Tibial artery (tissue), 4 donors: ENCODE results near the gene LAP3.

ENCODE experiments used
- DNase-seq, 2 donors: peaks; one replicate each; pipeline ENCODE4 v3.0.0-alpha.2; 2019
- H3K27ac ChIP-seq, 2 donors: fragments of 200-600 bp; sonication (generic) in 1 of 2; 1 replicate in 1 of 2; 2 replicates in 1 of 2; pipeline ENCODE4 v1.5.1; 2018 to 2019; ENCODE audit warnings: mild to moderate bottlenecking in 1 of 2
- H3K27me3 ChIP-seq, 2 donors: fragments of 200-600 bp; sonication (generic) in 1 of 2; one replicate each; pipeline versions ENCODE4 v1.5.1 to v1.6.0; 2016 to 2019
- H3K36me3 ChIP-seq, 3 donors: fragments of 200-600 bp; sonication (generic) in 2 of 3; one replicate each; pipeline ENCODE4 v1.5.1; 2016 to 2019; ENCODE audit warnings: mild to moderate bottlenecking in 2 of 3
- H3K4me1 ChIP-seq, 4 donors: fragments of 200-600 bp; sonication (generic) in 2 of 4; 1 replicate in 3 of 4; 2 replicates in 1 of 4; pipeline ENCODE4 v1.5.1; 2016 to 2019
- H3K4me3 ChIP-seq, 2 donors: fragments of 200-600 bp; sonication (generic) in 1 of 2; 1 replicate in 1 of 2; 2 replicates in 1 of 2; pipeline ENCODE4 v1.5.1; 2018 to 2019; ENCODE audit warnings: mild to moderate bottlenecking in 2 of 2
- H3K9me3 ChIP-seq, 3 donors: fragments of 200-600 bp; sonication (generic) in 1 of 3; one replicate each; pipeline ENCODE4 v1.5.1; 2016 to 2019
- intact Hi-C: fragments of 100-400 bp; cut with DNase I; formaldehyde crosslinking; loops from one replicate; pipeline ENCODE4 v1.15.0; 2023; ENCODE audit warnings: low total_unique reads
- TF ChIP-seq, protein P1 (sequence below), 2 experiments: fragments of 200-600 bp in 1 of 2; fragments of 450-650 bp in 1 of 2; IDR thresholded peaks; one replicate each; pipeline ENCODE4 v1.5.1; 2017 to 2019; ENCODE audit warnings: antibody characterized with exemption in 2 of 2, mild to moderate bottlenecking in 1 of 2, moderate library complexity in 1 of 2

LAP3 gene

DNA sequence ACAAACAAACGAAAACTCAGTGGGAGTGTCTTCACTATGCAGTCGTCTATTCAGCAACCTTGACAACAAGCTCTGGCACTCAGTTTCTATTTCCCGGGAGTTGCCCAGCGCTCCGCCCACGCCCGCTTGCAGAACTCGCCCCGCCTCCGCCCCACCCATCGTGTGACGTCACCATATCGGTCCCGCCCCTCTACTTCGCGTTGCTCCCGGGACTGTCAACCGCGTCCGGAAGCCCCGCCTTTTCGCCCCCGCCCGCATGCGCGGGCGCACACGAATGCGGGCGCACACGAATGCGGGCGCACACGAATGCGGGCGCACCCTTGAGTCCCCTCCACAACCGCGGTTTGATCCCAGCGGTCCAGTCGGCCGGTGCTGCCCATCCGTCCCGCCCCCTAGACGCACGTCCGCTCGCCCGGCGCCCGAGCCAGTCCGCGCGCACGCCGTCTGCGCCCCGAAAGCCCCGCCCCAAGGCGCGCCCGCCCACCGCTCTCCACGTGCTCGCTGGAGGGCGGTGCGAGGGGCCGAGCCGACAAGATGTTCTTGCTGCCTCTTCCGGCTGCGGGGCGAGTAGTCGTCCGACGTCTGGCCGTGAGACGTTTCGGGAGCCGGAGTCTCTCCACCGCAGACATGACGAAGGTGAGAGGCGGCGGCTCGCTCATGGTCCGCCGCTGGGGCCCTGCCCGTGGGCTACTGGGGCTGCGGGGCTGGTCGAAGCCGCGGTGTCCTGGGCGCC lies at the start of gene LAP3:
TSS of gene LAP3 (plus strand) at position 267 of the 733 bp plus-strand sequence. CDS start at position 535, 268 bp downstream.
- Histone ChIP-seq H3K4me3 (peak within 1 kb of the TSS; percentile 74 to 85), H3K4me1 (peaks cover 0 to 24% (median 13%) of the 10 kb centered on the region in 4 donors), H3K36me3 (peaks cover 4 to 12% (median 5%) of the 10 kb centered on the region in 3 donors), H3K9me3 (no peaks in the 10 kb centered on the region), H3K27ac (peak within 1 kb of the TSS; percentile 89 to 90), H3K27me3 (no peaks in the 10 kb centered on the region)
- DNase-seq, result peak; percentile 96 to 98
- TF ChIP-seq, protein P1, sequence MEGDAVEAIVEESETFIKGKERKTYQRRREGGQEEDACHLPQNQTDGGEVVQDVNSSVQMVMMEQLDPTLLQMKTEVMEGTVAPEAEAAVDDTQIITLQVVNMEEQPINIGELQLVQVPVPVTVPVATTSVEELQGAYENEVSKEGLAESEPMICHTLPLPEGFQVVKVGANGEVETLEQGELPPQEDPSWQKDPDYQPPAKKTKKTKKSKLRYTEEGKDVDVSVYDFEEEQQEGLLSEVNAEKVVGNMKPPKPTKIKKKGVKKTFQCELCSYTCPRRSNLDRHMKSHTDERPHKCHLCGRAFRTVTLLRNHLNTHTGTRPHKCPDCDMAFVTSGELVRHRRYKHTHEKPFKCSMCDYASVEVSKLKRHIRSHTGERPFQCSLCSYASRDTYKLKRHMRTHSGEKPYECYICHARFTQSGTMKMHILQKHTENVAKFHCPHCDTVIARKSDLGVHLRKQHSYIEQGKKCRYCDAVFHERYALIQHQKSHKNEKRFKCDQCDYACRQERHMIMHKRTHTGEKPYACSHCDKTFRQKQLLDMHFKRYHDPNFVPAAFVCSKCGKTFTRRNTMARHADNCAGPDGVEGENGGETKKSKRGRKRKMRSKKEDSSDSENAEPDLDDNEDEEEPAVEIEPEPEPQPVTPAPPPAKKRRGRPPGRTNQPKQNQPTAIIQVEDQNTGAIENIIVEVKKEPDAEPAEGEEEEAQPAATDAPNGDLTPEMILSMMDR (IDR thresholded peaks at IDR 0.05), result no peak
- intact Hi-C loops, result loop anchor here (2.0 to 5.0 kb wide), 2 partner anchors 35 to 234 kb away; partner anchors contain the start of genes DCAF16, MED28 and NCAPG

DNA sequence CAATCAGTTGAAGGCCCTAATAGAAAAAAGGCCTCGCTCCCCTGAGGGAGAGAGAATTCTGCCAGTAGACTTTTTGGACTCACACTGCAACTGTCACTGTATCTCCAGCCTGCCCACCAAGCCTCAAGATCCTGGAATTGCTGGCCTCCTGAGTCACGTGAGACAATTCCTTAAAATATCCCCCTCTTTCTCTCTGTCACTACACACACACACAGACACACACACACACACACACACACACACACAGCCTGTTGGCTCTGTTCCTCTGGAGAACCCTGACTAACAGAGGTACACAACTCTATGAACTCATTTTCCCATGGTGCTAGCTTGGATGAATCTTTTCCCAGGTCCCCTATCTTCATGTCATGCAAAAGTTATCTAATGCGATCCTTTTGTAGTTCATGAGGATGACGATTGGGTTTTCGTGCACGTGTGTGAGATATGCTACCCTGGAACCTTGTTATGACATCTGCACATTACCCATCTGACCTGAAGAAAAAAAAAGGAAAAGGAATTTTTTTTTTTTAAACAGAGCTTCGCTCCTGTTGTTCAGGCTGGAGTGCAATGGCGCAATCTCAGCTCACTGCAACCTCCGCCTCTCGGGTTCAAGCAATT lies 48.3 kb upstream of the LAP3 start:
- Histone ChIP-seq H3K27ac (no peak overlapping the region), H3K9me3 (no peaks in the 10 kb centered on the region), H3K36me3 (no peaks in the 10 kb centered on the region), H3K4me1 (no peaks in the 10 kb centered on the region), H3K4me3 (no peak overlapping the region), H3K27me3 (peaks cover 0 to 6% of the 10 kb centered on the region in 2 donors)
- TF ChIP-seq, protein P1 (IDR thresholded peaks at IDR 0.05), result no peak
- intact Hi-C loops, result loop anchor here (2.0 kb wide), 1 partner anchor 64 kb away; no protein-coding TSS in a partner anchor
- DNase-seq, result no peak

DNA sequence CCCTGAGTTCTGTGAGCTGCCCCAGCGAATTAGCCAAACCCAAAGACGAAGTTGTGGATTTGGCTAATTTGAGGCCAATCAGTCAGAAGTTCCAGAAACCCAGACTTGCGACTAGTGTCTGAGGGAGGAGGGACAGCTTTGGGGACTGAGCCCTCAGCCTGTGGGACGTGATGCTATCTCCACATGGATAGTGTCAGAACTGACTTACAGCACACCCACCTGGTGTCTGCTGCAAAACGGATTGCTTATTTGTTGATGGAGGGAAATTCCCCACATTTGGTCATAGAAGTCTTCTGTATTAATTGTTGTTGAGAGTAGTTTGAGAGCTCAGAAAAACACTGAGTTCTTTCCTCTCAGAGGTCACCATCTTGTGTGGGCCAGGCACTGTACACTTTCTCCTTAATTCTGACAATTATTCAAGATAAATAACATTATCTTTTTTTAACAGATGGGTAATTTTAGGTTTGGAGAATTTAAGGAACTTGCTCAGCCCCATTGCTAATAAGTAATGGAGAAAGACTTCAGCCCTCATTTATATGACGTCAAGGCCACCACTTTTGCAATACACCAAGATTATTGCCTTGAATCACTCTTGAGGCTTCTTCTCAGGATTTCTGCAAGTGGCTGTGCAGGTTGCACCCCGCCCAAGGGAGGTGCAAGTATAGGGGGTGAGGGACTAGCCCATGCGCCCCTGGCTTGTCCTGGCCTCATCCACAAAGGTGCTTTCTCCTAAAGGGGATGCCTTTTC lies 45.3 kb upstream of the LAP3 start:
- H3K27me3 ChIP-seq, result peaks cover 0 to 6% of the 10 kb centered on the region in 2 donors
- TF ChIP-seq, protein P1 (IDR thresholded peaks at IDR 0.05), result no peak
- H3K4me1 ChIP-seq, result no peaks in the 10 kb centered on the region
- no peak overlapping the region for H3K27ac ChIP-seq
- H3K4me3 ChIP-seq, result no peak overlapping the region
- DNase-seq, result no peak
- H3K36me3 ChIP-seq, result no peaks in the 10 kb centered on the region
- intact Hi-C loops, result no loop called here
- no peaks in the 10 kb centered on the region for H3K9me3 ChIP-seq

DNA sequence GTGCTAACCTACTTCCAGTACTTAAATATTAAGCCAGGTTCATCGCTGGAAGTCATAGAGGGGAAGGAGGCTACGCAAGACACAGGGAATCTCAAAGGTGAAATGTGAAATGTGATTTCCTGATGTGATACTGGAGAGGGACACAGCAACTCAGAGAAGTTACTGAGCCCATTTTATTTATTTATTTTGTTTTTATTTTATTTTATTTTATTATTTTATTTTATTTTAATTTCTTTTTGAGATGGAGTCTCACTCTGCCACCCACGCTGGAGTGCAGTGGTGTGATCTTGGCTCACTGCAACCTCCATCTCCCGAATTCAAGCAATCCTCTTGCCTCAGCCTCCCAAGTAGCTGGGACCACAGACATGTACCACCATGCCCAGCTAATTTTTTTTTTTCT lies 42.3 kb upstream of the LAP3 start:
- no peak for DNase-seq

DNA sequence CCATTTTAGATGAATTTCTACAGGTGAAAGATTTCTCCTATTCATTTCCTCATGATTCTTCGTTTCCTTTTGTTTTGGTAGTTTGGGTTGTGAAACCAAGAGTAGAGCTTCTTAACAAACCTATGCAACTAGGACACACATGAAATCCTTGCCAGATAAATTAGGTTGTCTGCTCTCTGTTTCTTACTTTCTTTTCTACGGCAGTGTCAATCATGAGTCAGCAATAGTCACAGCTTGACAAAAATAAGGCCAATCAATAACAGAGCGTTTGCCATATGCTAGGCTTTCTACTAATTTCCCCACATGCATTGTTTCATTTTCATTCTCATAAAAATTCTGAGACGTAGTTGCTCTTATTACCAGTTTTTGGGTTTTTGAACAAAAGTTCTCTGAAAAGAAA lies 41.8 kb upstream of the LAP3 start:
- intact Hi-C loops, result no loop called here
- Histone ChIP-seq H3K9me3 (no peaks in the 10 kb centered on the region), H3K27ac (no peak overlapping the region), H3K36me3 (no peaks in the 10 kb centered on the region), H3K27me3 (peaks cover 0 to 3% of the 10 kb centered on the region in 2 donors), H3K4me1 (no peaks in the 10 kb centered on the region), H3K4me3 (no peak overlapping the region)
- TF ChIP-seq, protein P1 (IDR thresholded peaks at IDR 0.05), result no peak
- DNase-seq, result no peak

More for the DNA sequence above, 42.3 kb upstream of the LAP3 start:
- Histone ChIP-seq H3K4me1 (no peaks in the 10 kb centered on the region), H3K36me3 (no peaks in the 10 kb centered on the region), H3K27me3 (peaks cover 0 to 2% of the 10 kb centered on the region in 2 donors), H3K9me3 (no peaks in the 10 kb centered on the region), H3K27ac (no peak overlapping the region), H3K4me3 (no peak overlapping the region)
- intact Hi-C loops, result no loop called here
- TF ChIP-seq, protein P1 (IDR thresholded peaks at IDR 0.05), result no peak
